GM21423 (cell line): ENCODE measurements around the gene NUP107.

Experiments
- ATAC-seq: cut with Tn5 transposase; IDR thresholded peaks from one replicate; pipeline ENCODE4 v1.9.1; 2021; ENCODE audit warnings: mild to moderate bottlenecking, moderate library complexity; ENCODE audit not compliant: unreplicated experiment

Gene NUP107

DNA sequence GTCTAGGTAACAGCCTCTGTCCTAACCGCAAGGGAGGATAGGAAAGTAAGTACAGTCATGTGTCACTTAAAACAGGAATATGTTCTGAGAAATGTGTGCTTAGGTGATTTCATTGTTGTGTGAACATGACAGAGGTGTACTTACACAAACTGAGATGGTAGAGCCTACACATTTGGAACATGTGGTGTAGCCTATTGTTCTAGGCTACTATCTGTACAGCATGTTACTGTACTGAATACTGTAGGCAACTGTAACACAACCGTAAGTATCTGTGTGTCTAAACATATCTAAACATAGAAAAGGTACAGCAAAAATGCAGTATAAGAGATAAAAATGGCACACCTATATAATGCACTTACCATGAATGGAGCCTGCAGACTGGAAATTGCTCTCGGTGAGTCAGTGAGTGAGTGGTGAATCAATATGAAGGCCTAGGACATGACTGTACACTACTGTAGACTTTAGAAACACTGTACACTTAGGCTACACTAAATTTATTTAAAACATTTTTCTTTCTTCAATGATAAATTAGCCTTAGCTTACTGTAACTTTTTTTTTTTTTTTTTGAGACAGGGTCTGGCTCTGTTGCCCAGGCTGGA is 108.0 kb downstream of the NUP107 start:
- no peak for ATAC-seq
